Measurements from ENCODE around the gene SH3RF3.

SH3RF3 gene

DNA sequence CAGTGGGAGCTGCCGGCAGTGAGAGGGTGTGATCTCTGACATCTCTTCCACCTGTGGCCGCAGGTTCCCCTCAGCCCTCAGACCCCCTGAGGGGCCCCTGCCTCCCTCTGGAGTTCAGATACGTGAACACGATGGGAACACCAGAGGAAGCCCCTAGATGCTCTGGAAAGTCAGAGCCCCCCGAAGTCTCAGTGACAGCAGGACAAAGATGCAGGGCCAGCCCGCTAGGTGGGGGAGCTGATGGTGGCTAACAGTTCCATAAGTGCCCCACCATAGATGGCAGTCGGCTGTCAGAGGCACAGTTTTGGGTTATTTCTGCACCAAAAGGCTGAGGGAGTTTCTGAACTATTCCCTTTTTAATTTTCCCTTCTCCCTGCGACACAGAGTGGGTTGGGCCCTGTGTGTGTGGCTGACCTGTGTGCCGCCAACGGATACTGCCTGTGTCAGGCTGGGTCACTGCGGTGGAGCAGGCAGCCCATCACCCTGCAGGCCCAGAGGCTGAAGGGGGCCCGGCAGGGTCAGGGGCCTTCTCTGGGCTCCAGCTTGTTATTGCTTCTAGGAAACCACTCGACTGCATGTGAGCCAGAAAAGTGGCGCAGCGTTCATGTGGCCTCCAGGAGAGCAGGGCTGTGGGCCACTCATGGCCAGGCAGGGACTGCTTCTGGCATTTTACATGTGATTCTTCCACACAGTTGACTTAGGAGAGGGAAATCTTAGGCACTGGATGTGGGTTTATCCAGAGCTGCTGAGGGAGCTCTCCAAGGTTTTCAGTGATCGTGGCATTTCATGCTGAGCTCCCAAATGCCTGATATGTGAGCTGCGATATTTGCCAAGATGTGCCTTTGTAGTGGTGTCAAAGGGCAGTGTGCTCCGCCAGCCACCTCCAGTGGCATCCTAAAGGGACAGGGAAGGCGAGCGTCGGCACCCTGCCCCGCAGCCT lies 225.1 kb downstream of the SH3RF3 start:
- no peak for DNase-seq (ENCODE audit: low read depth)

DNA sequence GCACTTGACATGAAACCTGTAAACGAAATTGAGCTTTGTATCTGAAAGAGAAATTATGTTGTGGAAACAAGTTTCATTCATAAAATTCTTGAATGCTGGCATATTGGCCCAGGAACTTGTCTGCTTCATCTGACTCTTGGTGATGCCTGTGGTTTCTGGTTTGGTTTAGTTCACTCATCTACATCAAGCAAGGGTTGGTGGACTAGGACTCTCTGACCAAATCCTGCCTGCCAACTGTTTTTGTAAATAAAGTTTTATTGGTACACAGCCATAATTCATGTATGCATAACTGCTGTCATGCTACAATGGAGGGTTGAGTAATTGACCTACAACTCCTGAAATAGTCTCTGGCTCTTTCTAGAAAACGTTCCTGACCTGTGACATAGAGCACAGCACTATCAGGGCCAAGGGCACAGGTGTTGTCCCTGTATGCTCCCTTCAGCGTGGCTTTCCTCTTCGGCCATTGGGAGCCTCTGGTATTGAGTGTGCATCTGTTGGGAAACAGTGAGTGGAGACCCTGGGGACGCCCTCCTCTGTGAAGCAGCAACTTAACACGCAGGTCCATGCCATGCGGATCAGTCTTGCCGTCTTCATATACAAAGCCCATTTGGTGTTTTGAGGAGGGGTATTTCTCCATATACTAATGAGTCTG lies 226.3 kb downstream of the SH3RF3 start:
- DNase-seq (ENCODE audit: low read depth), result no peak

DNA sequence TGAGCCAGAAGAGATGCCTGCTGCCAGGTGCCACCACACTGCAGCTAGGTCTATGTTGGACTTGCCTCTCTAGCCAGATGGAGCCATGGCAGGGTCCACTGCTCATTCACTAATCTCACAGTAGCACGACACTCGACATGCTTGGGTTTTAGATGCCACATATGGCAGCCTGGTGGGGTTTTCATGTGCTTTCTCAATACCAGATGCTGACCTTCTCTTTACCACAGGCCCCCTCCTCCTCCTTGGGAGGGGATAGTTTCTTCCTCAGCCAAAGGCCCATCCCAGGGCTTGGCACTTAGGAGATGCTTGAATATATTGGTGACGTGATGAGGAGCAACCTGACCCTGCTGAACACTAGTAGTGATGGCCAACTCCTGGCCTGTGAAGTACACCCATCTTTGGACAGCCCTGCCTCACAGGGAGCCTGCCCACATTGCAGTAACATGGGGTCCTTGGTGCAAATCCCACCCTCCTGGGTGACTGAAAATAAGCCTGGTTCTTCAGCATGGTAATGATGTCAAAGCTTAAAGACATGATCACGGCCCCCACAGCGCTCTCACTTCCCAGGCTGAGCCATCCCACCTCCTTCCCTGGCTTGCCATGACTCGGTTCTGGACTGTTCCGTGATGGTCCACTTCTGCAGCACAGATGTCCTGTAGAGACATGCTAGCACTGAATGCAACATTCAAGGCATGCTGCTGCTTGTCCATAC lies 227.5 kb downstream of the SH3RF3 start:
- no peak for DNase-seq (ENCODE audit: low read depth)

- DNase-seq (ENCODE audit: low read depth), result no peak
These were observed 235.2 kb downstream of the SH3RF3 start for GRCh38 chr2:109364217-109364616.

DNA sequence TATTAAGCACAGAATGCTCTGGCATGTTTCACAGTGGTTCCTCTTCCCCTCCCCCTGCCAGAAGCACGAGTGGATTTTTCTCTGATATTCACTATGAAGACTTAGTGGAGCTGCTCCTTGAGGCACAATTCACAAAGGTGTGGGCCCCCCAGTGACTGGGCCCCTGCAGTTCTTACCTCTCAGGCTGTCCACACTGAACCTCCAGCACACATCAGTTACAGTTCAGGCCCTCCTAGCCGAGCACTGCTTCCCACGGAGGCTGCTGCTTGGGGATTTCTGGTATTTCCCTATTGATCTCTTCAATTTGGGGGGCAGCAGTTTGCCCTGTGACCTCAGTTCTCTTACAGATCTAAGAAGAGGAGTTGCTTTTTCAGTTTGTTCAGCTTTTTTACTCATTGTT lies 236.1 kb downstream of the SH3RF3 start:
- no peak for DNase-seq (ENCODE audit: low read depth)

- no peak for DNase-seq (ENCODE audit: low read depth)
These were observed 238.7 kb downstream of the SH3RF3 start for GRCh38 chr2:109367683-109368082.

- no peak for DNase-seq (ENCODE audit: low read depth)
These were observed 239.8 kb downstream of the SH3RF3 start for GRCh38 chr2:109368798-109369197.

- no peak for DNase-seq (ENCODE audit: low read depth)
These were observed 240.7 kb downstream of the SH3RF3 start for GRCh38 chr2:109369671-109370191.

- DNase-seq (ENCODE audit: low read depth), result no peak
These were observed 241.5 kb downstream of the SH3RF3 start for GRCh38 chr2:109370399-109371035.

DNA sequence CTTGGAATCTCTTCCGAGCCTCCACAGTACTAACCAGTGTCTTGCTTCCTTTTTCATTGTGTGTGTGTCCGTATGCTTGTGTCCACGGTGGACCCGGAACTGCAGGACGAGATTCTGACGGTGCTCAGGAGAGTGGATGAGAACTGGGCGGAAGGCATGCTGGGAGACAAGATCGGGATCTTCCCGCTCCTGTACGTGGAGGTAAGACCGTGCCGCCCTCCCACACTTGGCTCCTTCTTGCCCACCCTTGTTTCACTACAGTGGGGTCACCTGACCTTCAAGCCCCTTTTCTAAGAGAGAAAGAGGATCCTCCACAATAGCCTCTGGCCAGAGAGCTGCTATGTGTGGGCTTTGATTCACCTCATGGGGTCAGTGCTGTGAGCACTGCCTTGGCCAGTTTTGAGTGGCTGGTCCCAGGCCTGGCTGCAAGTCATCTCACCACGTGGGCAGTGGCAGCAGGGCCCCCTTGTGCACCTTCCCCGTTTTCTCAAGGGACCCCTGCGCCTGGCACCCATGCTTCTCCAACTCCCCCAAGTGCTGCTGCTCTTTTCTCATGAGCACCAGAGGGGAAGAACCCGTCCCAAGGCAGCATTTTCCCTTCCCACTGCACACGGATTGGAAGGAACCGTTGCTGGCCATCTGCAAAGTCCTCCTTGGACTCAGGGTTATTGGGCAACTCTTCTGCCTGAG lies 242.6 kb downstream of the SH3RF3 start:
- no peak for DNase-seq (ENCODE audit: low read depth)

DNA sequence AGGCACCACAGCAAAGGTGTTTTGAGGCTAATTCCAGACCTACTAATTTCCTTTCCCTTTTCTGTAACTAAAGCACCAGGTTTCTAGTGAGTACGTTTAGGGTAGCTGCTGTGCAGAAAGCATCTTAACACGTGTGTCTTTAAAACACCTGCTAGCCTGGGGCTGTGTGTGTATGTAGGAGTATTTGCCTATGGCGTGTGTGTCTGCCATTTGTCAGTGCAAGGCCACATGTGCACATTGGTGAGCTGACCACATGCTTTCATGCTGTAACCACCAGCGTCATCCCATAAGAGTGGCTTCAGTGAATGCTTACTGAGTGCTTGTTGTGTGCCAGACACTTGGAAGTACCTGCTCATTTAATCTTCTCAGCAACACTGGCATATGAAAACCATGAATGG lies 243.2 kb downstream of the SH3RF3 start:
- DNase-seq (ENCODE audit: low read depth), result no peak

- no peak for DNase-seq (ENCODE audit: low read depth)
These were observed 243.6 kb downstream of the SH3RF3 start for GRCh38 chr2:109372614-109373013.

GRCh38 chr2:109373791-109374547 lies 245.0 kb downstream of the SH3RF3 start:
- no peak for DNase-seq (ENCODE audit: low read depth)

- DNase-seq (ENCODE audit: low read depth), result no peak
These were observed 245.6 kb downstream of the SH3RF3 start for GRCh38 chr2:109374548-109375130.

- no peak for DNase-seq (ENCODE audit: low read depth)
These were observed 246.1 kb downstream of the SH3RF3 start for GRCh38 chr2:109375131-109375561.

DNA sequence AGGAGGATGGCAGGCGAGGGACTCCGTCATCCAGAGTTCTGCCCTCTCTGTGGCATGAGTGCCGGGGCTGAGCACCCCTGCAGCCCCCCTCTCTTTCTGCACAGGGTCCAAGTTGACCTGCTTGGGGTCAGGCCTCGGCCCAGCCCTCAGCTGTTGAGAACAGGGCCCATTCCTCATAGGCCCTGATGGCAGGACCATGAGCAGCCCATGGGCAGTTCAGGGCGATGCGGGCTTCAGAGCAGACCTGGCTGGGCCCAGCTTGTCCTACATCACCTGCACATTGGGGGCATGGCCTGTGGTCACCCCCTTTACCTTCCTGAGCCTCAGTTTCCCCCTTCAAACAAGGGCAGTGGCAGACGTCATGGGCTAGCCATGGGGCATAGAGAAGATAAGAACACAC lies 246.7 kb downstream of the SH3RF3 start:
- DNase-seq (ENCODE audit: low read depth), result no peak

DNA sequence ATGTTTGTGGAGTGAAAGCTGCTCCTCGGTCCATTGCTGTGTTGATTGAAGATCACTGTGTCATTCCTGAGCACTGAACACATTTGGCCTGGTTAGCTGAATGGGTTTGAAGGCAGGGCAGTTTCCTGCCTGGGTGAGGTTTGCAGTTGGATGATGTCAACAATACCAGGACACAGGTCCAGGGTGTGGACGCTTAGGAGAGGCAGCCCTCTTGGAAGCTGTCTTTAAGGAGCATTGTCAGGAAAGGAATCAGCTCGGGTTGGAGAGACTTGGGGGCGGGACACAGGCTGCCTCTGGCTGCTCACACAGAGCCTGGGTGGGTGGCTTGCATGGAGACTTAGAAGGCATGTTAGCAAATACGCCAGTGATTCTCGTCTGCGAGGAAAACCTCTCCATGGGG lies 247.1 kb downstream of the SH3RF3 start:
- DNase-seq (ENCODE audit: low read depth), result no peak

DNA sequence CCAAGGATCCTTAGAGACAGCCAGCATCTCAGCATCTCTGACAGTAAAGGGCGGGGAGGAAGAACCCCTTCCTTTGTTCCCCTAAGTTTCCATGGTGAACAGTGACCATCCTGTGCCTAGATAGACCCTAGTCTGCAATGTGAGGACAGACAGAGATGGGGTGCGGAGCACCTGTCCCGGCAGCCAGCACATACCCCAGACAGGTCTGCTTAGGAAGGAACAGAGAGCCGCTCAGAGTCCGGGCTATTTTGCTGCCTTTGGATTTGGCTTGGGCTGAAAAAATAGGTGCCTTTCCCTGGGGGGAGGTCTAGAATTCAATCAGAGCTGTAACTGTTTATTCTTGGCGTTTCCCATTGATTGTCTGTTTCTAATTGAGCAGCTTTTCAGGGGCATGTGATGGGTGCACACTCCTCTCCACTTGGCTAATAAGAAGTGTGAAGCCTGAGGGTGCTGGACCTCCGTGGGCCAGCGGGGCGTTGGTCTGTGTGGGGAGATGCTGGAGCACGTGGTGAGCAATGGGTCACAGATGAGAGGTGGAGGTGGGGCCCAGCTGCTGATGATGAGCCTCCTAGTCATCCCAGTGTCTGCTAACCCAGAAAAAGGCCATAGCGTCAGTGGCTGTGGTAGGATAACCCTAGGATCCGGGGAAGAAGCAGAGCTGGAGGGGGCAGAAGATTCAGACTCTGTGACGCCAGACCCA lies 247.9 kb downstream of the SH3RF3 start:
- no peak for DNase-seq (ENCODE audit: low read depth)

GRCh38 chr2:109377976-109378375 lies 249.0 kb downstream of the SH3RF3 start:
- no peak for DNase-seq (ENCODE audit: low read depth)

DNA sequence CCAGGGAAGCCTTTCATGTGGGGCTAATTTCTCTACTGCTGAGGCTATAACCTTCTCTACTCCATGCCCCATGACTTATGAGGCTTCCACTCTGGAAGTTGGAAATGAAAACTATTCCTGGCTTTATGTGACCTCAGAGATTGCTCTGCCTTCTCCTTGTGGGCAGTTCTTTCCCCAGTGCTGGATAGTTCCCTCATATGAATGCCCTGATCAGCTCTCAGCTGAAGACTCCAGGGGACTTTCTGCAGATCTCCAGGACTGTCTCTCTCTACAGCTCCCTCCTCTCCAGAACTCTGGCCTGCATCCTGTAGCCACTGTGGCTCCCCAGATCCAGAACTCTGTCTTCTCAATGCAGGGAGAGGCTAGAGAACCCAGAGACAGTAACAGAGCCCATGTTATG lies 249.7 kb downstream of the SH3RF3 start:
- DNase-seq (ENCODE audit: low read depth), result no peak

Data from fibroblast of gingiva (primary cell).